HepG2 (cell line): ENCODE measurements around the gene HOXD1. TPM values are rescaled to one million over a fixed set of nuclear protein-coding genes. Genes with fewer than 3 reads are reported as not detected.
A peak's percentile ranks its signal among the peaks of the same experiment; 100 is the strongest.

ENCODE experiments used
- KLF15 ChIP-seq: sonication (generic); formaldehyde crosslinking; IDR thresholded peaks from 2 replicates; pipeline ENCODE4 v1.8.1; 2023; ENCODE audit warnings: borderline replicate concordance, mild to moderate bottlenecking, inconsistent platforms, missing genetic modification reagents, mixed read lengths
- NFIB ChIP-seq: sonication (generic); formaldehyde crosslinking; IDR thresholded peaks from 2 replicates; pipeline ENCODE4 v1.9.0; 2021; ENCODE audit warnings: missing genetic modification reagents, mild to moderate bottlenecking, borderline replicate concordance
- NR2C2 ChIP-seq: sonication (generic); formaldehyde crosslinking; IDR thresholded peaks from 2 replicates; pipeline ENCODE4 v1.4.0; 2020; ENCODE audit warnings: missing genetic modification reagents, mild to moderate bottlenecking, moderate library complexity, borderline replicate concordance
- SP4 ChIP-seq: sonication (generic); formaldehyde crosslinking; IDR thresholded peaks from 2 replicates; pipeline ENCODE4 v1.8.1; 2023; ENCODE audit warnings: mild to moderate bottlenecking, missing genetic modification reagents
- ZFX ChIP-seq: sonication (generic); formaldehyde crosslinking; IDR thresholded peaks from 2 replicates; pipeline ENCODE4 v1.4.0; 2020; ENCODE audit warnings: mild to moderate bottlenecking, low read depth, missing genetic modification reagents, moderate library complexity
- ZNF550 ChIP-seq: sonication (generic); formaldehyde crosslinking; IDR thresholded peaks from 2 replicates; pipeline ENCODE4 v1.4.0; 2020; ENCODE audit warnings: mild to moderate bottlenecking, missing genetic modification reagents, borderline replicate concordance
- polyA plus RNA-seq, 8 experiments: library from polyadenylated mRNA; depleted of rRNA in 3 of 8; stranded (reverse) in 7 of 8; unstranded in 1 of 8; fragments of >200 nt; fragmentation: Illumina TruSeq in 4 of 8; extraction: Trizol in 4 of 8; gene quantifications; 2 replicates each; pipeline versions ENCODE4 v1.2.1 to v1.2.3, GENCODE V29; 2011 to 2016; ENCODE audit warnings: low read depth in 4 of 8, missing spikeins in 1 of 8, mixed read lengths in 1 of 8; ENCODE audit not compliant: insufficient read depth in 1 of 8
- total RNA-seq, 5 experiments: library from RNA; depleted of rRNA; stranded (reverse); fragments of >200 nt; fragmentation: Illumina TruSeq; extraction: Trizol; gene quantifications; 2 replicates each; pipeline ENCODE4 v1.2.3, GENCODE V29; 2016; ENCODE audit warnings: low read depth in 1 of 5
- TF ChIP-seq, protein P1 (sequence below): sonication (generic); formaldehyde crosslinking; IDR thresholded peaks from 2 replicates; pipeline ENCODE4 v1.5.0; 2020; ENCODE audit warnings: mild to moderate bottlenecking, missing genetic modification reagents, borderline replicate concordance
- TF ChIP-seq, protein P2 (sequence below): IDR thresholded peaks from 2 replicates; pipeline ENCODE4 v1.6.1; 2012; ENCODE audit warnings: inconsistent platforms
- TF ChIP-seq, protein P3 (sequence below): sonication (generic); formaldehyde crosslinking; IDR thresholded peaks from one replicate; pipeline ENCODE4 v1.5.1; 2020; ENCODE audit warnings: mild to moderate bottlenecking, missing genetic modification reagents; ENCODE audit errors: not compliant biosample characterization
- TF ChIP-seq, protein P4 (sequence below): sonication (generic); formaldehyde crosslinking; IDR thresholded peaks from 2 replicates; pipeline ENCODE4 v1.4.0; 2020; ENCODE audit warnings: missing genetic modification reagents, borderline replicate concordance

Gene HOXD1
- total and polyA plus RNA-seq, 2 of the 13 experiments (the other 11 are each of a cell fraction or from before 2014, with no cell fraction given) = 10.0 to 22.3 TPM

DNA sequence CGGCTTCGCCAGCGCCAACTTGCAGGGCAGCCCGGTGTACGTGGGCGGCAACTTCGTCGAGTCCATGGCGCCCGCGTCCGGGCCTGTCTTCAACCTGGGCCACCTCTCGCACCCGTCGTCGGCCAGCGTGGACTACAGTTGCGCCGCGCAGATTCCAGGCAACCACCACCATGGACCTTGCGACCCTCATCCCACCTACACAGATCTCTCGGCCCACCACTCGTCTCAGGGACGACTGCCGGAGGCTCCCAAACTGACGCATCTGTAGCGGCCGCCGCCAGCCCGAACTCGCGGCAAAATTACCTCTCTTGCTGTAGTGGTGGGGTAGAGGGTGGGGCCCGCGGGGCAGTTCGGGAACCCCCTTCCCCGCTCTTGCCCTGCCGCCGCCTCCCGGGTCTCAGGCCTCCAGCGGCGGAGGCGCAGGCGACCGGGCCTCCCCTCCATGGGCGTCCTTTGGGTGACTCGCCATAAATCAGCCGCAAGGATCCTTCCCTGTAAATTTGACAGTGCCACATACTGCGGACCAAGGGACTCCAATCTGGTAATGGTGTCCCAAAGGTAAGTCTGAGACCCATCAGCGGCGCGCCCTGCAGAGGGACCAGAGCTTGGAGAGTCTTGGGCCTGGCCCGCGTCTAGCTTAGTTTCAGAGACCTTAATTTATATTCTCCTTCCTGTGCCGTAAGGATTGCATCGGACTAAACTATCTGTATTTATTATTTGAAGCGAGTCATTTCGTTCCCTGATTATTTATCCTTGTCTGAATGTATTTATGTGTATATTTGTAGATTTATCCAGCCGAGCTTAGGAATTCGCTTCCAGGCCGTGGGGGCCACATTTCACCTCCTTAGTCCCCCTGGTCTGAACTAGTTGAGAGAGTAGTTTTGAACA lies 16.2 kb upstream of the HOXD1 start (continued):
- TF ChIP-seq, protein P1, sequence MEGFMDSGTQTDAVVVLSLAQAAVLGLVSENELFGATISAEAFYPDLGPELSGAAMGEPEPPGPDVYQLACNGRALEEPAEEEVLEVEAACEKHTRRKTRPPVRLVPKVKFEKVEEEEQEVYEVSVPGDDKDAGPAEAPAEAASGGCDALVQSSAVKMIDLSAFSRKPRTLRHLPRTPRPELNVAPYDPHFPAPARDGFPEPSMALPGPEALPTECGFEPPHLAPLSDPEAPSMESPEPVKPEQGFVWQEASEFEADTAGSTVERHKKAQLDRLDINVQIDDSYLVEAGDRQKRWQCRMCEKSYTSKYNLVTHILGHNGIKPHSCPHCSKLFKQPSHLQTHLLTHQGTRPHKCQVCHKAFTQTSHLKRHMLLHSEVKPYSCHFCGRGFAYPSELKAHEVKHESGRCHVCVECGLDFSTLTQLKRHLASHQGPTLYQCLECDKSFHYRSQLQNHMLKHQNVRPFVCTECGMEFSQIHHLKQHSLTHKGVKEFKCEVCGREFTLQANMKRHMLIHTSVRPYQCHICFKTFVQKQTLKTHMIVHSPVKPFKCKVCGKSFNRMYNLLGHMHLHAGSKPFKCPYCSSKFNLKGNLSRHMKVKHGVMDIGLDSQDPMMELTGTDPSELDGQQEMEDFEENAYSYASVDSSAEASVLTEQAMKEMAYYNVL (CRISPR knock-in tag) = peak; percentile 45; the same call in 1 of the 2 replicates
- TF ChIP-seq, protein P2, sequence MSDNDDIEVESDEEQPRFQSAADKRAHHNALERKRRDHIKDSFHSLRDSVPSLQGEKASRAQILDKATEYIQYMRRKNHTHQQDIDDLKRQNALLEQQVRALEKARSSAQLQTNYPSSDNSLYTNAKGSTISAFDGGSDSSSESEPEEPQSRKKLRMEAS = peak; percentile 24; the same call in 1 of the 2 replicates
- TF ChIP-seq SP4 (no peak), ZFX (CRISPR knock-in tag) (no peak; the same call in 1 of the 2 replicates), NR2C2 (no peak), NFIB (CRISPR knock-in tag) (no peak), ZNF550 (CRISPR knock-in tag) (no peak), KLF15 (CRISPR knock-in tag) (no peak)
- TF ChIP-seq, protein P3, sequence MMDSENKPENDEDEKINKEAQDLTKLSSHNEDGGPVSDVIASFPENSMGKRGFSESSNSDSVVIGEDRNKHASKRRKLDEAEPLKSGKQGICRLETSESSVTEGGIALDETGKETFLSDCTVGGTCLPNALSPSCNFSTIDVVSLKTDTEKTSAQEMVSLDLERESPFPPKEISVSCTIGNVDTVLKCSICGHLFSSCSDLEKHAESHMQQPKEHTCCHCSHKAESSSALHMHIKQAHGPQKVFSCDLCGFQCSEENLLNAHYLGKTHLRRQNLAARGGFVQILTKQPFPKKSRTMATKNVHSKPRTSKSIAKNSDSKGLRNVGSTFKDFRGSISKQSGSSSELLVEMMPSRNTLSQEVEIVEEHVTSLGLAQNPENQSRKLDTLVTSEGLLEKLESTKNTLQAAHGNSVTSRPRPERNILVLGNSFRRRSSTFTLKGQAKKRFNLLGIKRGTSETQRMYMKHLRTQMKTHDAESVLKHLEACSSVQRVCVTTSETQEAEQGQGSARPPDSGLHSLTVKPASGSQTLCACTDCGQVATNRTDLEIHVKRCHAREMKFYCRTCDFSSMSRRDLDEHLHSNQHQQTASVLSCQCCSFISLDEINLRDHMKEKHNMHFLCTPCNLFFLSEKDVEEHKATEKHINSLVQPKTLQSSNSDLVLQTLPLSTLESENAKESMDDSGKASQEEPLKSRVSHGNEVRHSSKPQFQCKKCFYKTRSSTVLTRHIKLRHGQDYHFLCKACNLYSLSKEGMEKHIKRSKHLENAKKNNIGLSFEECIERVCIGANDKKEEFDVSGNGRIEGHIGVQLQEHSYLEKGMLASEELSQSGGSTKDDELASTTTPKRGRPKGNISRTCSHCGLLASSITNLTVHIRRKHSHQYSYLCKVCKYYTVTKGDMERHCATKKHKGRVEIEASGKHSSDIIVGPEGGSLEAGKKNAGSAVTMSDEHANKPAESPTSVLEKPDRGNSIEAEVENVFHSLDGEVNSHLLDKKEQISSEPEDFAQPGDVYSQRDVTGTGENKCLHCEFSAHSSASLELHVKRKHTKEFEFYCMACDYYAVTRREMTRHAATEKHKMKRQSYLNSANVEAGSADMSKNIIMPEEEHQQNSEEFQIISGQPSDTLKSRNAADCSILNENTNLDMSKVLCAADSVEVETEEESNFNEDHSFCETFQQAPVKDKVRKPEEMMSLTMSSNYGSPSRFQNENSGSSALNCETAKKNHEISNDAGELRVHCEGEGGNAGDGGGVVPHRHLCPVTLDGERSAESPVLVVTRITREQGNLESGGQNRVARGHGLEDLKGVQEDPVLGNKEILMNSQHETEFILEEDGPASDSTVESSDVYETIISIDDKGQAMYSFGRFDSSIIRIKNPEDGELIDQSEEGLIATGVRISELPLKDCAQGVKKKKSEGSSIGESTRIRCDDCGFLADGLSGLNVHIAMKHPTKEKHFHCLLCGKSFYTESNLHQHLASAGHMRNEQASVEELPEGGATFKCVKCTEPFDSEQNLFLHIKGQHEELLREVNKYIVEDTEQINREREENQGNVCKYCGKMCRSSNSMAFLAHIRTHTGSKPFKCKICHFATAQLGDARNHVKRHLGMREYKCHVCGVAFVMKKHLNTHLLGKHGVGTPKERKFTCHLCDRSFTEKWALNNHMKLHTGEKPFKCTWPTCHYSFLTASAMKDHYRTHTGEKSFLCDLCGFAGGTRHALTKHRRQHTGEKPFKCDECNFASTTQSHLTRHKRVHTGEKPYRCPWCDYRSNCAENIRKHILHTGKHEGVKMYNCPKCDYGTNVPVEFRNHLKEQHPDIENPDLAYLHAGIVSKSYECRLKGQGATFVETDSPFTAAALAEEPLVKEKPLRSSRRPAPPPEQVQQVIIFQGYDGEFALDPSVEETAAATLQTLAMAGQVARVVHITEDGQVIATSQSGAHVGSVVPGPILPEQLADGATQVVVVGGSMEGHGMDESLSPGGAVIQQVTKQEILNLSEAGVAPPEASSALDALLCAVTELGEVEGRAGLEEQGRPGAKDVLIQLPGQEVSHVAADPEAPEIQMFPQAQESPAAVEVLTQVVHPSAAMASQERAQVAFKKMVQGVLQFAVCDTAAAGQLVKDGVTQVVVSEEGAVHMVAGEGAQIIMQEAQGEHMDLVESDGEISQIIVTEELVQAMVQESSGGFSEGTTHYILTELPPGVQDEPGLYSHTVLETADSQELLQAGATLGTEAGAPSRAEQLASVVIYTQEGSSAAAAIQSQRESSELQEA (CRISPR knock-in tag) = no peak
- TF ChIP-seq, protein P4, sequence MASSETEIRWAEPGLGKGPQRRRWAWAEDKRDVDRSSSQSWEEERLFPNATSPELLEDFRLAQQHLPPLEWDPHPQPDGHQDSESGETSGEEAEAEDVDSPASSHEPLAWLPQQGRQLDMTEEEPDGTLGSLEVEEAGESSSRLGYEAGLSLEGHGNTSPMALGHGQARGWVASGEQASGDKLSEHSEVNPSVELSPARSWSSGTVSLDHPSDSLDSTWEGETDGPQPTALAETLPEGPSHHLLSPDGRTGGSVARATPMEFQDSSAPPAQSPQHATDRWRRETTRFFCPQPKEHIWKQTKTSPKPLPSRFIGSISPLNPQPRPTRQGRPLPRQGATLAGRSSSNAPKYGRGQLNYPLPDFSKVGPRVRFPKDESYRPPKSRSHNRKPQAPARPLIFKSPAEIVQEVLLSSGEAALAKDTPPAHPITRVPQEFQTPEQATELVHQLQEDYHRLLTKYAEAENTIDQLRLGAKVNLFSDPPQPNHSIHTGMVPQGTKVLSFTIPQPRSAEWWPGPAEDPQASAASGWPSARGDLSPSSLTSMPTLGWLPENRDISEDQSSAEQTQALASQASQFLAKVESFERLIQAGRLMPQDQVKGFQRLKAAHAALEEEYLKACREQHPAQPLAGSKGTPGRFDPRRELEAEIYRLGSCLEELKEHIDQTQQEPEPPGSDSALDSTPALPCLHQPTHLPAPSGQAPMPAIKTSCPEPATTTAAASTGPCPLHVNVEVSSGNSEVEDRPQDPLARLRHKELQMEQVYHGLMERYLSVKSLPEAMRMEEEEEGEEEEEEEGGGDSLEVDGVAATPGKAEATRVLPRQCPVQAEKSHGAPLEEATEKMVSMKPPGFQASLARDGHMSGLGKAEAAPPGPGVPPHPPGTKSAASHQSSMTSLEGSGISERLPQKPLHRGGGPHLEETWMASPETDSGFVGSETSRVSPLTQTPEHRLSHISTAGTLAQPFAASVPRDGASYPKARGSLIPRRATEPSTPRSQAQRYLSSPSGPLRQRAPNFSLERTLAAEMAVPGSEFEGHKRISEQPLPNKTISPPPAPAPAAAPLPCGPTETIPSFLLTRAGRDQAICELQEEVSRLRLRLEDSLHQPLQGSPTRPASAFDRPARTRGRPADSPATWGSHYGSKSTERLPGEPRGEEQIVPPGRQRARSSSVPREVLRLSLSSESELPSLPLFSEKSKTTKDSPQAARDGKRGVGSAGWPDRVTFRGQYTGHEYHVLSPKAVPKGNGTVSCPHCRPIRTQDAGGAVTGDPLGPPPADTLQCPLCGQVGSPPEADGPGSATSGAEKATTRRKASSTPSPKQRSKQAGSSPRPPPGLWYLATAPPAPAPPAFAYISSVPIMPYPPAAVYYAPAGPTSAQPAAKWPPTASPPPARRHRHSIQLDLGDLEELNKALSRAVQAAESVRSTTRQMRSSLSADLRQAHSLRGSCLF (CRISPR knock-in tag) = no peak
- TF ChIP-seq, all 625 proteins: peak for 31
